NCI-H69 (cell line): Measurements from ENCODE around the gene PDGFD.
A peak's percentile ranks its signal among the peaks of the same experiment; 100 is the strongest.

Experiments
- DNase-seq: peaks from one replicate; lab custom pipeline; 2025; lab: John Stamatoyannopoulos, UW

PDGFD gene

DNA sequence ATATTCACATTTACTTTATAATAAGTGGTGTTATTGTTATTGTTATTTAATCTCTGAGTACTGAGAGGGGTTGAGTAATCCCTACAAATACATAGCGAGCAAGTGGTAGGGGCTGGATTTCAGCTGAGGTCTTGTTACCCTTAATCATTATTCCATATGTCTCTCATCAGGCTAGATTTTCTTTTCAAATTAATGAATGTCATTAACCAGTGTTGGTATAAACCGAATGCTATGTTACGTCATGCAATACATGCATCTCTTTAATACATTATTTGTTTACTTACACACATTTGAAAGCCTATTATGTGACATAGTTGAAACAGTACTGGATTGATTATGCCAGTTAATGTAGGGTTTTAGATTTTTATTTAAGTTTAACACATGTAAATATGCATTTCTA is 18.9 kb downstream of the PDGFD start:
- peak; percentile 18 for DNase-seq

DNA sequence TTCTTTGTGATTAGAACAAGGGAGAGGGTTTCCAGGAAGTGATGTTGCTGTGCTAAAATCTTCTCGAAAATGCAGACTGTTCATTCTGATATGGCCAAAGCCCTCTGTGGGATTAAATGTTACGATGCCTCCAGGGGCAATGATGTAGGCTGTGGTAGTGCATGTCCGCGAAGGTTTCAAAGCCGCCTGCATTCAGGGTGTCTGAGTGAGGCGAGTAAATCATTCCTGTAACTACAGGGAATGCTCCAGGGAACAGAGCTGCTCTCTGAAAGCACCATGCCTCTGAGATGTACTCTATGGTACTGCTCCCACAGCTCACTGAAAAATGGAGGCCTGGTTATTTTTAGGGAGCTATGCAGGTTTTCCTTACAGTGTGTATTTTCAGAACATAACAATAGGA is 21.2 kb downstream of the PDGFD start:
- peak; percentile 70 for DNase-seq

DNA sequence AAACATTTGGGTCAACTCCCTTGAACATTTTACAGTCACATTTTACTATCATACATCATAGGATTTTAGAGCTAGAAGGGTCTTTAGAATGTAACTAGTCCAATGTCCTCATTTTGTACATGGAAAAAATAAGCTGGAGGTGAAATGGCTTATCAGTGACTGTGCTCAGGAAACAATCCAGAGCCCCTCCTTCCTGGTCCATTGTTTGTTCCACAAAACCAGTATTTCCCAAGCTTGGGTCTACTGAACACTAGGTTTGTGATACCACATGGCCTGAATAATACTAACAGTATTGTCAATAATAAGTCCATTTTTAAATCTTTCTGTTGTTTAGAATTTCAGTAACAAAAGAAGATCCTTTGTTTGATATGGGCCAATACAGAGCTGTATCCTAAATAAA is 27.1 kb downstream of the PDGFD start:
- DNase-seq: no peak

DNA sequence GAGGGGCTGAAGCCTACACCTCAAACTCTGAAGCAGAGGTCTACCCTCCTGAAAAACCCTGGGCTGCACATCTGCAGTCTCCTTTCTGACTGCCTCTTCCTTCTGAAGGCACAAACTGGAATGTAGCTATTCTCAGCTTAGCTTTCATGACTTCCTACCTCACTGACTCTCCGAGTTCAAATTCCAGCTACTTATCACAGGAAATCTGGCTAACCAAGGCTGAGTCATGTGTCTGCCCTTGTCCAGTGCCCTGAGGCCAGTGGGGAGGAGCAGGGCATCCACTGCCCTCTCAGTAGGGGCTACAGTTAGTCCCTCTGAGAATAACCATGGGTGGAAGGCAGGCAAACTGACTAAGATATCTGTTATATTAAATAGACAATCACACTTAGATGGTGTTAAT is 29.2 kb downstream of the PDGFD start:
- peak; percentile 33 for DNase-seq

DNA sequence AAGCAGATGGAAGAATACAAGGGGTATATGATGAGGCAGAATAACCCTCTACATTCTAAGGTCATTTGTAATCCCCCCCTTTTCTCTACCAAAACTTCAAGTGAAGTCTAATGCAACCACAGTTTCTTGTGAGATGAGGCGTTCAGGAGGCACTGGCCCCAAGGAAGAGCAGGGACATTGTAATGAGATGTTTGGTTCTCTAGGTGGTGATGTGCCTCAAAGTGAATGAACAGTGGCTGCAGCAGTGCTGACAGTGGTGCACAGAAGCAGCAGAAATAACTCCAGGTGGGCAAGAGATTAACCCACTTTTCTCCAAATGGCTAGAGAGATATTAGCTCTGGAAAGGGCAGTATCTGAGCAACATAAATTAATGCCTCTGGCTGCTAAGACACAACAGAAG is 33.8 kb downstream of the PDGFD start:
- peak; percentile 69 for DNase-seq

DNA sequence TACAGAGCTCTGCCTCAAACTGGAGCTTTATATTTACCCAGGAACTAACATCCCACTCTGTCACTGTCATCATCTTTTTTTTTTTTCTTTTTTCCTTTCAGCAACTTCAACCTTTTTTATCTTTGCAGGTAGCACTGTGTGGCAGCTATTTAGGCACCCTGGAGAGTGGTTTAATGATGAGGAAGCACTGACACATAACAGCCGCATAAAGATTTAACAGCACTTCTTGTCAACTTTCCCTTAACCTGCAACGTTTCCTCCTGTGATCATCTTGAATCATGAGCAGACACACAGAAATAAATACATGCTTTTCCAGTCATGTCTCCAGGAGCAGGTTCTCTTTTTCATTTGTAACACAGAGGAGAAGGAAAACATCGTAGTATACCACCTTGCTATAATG is 34.8 kb downstream of the PDGFD start:
- DNase-seq: peak; percentile 82

DNA sequence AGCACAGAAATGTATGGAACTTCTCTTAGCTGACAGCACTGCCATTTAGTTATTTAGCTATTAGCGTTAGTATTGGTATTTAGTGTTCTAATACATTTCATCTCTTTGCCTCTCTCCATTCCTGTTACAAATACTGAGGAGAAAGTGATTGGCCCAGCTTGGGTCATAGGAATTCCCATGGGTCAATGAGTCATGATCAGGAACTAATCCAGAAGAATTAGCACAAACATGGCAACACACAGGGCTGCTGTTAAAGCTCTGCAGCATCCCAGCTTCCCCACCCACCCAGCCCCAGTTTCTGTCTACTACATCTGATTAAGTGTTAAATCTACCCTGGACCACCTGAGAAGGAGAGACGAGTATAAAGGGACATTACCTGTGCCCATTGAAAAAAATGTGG is 36.1 kb downstream of the PDGFD start:
- peak; percentile 43 for DNase-seq

DNA sequence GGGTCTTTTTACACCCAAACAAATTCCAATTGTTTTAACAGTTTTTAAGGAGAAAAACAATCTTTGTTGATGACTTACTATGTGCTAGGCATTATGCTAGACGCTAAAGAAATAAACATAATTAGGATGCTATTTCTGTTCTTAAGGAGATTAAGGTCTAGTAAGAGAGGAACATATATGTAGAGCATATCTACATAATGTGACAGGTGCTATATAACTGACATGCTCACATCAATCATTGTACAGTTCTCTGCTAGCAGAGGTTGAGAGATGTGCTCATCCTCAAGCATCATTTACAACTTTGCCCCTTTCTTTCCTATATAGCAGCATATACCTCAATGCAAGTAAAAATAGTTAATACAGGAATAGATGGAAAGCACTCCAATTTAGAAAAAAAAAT is 37.5 kb downstream of the PDGFD start:
- no peak for DNase-seq

DNA sequence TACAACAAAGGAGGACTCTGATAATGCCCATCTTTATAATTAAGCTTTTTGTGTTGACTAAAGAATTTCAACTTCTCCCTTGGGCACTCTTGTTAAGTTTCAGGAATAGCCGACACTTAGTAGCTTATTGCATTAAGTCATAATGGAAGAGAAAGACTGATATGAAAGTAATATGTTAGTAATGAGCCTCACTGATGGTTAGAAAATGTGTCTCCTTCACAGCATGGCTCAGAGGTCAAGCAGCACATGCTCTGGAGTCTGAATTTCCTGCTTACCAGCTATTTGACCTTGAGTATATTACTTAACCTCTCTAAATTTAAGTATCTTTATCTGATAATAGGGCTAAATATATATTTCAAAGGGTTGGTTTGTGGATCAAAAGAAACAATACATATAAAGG is 39.0 kb downstream of the PDGFD start:
- peak; percentile 48 for DNase-seq

DNA sequence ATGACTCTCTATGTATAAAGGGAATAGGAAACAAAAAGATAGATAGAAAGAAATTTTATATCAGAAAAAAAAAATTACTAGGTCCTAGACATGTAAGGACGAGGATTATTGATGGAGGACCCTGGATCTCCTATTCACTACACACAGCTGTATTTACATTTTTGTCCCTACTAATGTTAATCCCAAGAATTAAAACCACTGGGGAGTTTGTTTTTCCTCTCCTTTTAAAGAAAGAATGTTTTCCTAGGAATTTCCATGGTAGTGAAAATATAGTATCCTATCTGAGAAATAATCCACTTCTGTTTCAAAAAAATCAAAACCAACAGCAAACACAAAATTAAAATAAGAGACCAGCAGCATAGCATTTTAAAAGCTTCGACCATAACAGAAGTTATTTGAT is 41.1 kb downstream of the PDGFD start:
- peak; percentile 48 for DNase-seq

DNA sequence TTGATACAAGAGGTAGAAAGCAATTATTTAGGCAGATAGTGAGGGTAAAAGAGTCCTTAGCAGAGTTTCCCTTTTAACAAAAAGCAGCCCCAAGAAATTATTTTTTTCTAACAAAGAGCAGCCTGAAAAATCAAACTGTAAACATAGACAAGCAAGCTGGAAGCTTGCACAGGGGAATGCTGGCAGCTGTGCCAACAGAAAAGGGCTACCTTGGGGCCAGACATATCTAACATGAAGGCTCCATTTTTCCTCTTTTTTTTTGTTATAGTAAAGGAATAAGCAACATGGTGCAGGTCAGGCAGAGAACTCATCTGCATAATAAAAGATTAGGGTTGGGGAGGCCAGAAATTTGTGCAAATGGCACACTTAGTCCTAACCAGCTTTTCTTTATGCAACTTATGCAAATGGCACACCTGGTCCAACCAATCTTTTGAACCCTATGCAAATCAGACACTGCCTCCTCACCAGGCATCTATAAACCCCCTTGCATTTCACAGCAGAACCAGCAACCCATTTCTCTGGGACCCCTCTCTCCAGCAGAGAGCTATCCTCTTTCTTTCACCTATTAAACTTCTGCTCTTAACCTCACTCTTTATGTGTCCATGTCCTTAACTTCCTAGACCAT is 41.8 kb downstream of the PDGFD start:
- DNase-seq: peak; percentile 88

DNA sequence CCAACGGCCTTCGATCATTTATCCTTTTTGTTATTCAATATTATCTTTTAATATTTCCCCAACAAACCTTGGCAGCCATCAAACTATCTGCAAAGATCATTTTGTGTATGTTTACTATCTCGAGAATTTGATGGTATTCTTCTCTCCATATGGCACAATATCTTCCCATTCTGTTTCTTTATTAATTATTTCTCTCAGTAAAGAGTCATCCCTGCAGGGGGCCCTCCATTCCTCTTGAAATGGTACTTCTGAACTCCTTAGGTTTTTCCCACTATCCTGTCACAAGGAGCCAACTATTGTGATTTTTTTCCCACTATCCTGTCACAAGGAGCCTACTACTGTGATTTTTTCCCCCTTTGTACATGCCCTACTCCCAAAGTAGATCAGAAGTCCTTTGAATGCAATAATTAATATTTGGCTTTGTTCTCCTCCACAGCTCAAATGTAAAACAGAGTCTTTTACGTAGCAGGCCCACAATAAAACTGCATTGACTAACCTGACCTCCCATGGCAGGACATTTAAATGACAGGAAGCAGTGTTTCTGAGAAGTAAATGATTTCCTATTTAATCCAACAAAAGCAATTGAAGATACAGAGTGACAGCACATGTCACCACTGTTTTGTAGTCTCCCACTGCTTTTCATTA is 43.3 kb downstream of the PDGFD start:
- DNase-seq: peak; percentile 88

DNA sequence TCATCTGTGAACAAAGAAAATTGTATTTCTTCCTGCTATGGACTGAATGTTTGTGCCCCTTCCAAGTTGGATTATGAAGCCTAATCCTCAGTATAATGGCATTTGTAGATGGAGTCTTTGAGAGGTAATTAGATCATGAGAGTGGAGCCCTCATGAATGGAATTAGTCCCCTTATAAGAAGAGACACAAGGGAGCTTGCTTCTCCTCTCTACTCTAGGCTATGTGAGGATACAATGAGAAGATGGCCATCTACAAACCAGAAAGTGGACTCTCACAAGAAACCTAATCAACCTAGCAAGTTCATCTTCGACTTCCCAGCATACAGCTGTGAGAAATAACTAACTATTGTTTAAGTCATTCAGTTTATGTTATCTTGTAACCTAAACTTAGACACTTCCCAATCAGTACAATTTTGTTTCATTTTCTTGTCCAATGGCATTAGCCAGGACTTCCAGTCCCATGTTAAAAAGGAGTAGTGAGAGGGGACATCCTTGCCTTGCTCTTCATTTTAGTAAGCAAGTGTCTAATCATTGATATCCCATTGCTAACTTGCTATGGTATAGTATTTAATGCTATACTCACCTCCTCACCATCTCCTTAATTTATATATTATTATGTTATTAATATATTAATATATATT is 45.7 kb downstream of the PDGFD start:
- peak; percentile 41 for DNase-seq

DNA sequence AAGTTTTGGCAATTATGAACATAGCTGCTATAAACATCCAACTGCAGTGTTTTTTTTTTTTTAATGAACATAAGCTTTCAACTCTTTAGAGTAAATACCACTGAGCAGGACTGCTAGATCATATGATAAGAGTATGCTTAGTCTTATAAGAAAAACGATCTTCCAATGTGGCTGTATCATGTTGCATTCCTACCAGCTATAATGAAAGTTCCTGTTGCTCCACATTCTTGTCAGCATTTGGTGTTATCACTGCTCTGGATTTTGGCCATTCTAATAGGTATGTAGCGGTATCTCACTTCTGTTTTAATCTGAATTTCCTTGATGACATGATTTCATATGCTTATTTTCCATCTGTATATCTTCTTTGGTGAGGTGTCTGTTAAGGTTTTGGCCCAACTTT is 50.4 kb downstream of the PDGFD start:
- no peak for DNase-seq

DNA sequence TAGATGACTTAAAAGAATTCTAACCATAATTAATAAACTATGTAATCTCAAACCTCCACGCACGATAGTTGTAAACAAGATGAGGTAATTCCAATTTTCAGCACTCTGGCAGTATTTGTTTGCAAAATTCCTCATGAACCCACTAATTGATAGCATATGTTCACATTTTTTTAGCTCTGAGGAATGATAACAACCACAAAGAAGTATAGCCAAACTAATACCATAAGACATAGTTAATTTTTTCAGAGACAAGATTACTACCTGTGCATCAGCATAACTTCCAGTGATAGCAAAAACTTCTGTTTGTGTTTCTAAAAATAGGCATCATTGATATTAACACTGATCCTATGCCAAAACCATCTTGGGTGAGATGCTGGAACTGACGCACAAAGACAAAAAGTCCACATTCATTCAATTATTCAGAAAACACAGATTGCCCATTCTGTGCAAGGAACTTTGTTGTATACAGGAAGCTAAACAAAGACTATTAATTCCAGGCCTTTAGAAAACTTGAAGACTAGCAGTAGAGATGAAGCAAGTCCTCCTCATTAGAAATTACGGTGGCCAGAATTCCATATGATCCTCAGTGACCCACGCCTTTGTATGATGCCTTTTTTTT is 57.7 kb downstream of the PDGFD start:
- DNase-seq: no peak

DNA sequence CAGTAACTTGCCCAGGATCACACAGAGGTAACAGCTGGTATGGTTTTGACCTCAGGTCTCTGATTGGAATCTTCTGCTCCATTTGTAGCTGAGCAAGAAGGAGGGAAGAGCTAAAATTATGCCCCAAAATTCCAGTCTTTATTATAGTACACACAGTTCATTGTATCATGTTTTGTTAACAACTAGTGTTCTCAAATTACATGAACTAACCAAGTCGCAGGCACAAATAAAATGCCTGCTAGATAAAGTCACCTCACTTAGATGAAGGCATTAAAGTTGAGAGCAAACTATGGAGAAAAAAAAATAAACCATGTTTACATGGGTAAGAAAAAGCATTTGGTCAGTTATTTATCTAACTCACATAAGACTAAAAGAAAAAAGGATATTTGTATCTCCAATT is 58.8 kb downstream of the PDGFD start:
- DNase-seq: no peak

DNA sequence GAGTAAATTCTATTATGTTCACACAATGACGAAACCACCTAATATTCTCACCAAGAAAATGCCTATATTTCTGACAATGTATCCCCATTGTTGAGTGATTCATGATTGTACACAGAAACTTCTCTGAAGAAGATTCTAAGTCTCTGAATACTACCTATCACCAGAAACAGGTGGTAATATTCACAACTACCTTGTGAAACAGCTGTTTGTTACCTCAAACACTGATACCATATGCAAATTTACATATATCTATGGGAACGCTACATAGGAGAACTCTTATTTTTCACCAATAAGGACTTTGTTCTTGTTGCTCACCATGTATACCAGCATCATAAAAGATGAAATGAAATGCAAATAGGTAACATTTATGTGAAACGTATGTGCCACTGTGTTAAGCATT is 59.3 kb downstream of the PDGFD start:
- no peak for DNase-seq

DNA sequence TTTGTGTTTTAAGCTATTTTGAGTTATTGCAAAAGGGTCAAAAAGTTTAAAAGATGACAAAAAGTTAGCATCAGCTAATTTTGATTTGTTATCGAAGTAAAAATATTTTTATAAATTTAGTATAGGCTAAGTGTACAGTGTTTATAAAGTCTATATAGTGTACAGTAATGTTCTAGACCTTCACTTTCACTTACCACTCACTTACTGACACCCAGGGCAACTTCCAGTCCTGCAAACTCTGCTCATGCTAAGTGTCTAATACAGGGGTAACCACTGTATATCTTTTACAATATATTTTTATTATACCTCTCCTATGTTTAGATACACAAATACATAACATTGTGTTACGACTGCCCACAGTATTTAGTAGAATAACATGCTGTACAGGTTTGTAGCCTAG is 59.7 kb downstream of the PDGFD start:
- DNase-seq: no peak

DNA sequence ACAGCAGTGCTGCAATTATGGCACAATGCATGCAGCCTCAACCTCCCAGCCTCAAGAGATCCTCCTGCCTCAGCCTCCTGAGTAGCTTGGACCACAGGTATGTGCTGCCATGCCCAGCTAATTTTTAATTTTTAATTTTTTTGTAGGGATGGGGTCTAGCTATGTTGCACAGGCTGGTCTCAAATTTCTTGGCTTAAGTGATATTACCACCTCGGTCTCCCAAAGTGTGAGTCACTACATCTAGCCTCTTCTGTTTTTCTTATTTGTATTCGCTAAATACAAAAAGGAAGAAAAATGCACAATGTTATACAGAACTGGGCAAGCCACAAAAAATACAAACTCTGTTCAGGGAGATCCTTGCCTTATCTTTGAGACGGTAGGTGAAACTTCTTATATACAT is 65.4 kb downstream of the PDGFD start:
- DNase-seq: no peak

DNA sequence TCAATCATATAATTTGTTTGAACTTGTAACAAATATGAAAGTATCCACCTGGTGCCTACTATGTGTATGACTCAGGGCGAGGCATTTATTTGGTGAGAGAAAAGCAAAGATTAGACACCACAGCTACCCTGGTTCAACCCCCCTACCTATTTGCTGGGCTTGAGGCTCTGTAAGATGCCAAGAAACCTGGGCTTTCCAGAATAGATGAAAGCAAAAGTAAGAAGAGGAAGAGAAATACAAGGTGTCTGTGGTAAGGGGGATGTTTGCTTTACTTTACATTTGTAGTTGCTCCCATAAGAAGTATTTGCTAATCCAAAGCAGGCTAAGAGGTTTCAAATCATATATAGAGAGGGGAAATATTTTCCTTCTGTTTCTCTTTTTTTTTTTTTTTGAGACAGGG is 65.8 kb downstream of the PDGFD start:
- DNase-seq: no peak

DNA sequence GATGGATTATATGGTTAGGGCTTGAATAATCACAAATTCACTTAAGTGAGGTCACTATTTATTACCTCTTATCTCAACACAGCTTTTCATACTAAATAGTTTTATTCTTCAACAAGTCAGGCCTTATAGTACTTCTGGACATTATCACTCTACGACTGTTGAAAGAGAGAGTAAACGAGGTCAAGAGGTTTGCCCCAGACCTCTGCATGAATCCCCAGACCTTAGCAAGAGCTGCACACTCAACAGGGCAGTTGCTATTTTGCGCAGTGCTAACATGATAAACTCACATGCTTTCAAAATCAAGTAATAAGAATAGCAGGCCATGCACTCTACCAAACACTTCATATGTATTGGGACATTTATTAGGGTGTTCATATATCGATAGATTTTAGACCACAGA is 67.0 kb downstream of the PDGFD start:
- no peak for DNase-seq

DNA sequence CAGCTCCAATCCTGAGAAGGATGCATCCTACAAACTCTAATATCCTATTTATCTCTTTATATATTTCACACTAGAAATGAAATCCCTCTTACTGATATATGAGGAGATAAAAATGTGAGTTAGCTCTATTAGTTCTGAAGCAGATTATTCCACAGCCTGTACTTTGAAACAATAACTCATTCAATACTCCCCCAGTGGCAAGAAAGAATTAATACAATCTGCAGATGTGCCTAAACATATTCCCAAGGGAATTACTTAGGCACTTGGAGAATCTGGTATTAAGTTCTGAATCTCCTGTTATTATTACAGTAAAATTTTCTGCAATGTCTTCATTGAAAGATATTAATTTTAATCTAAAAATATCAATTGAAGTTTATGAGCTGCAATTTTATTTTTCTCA is 68.2 kb downstream of the PDGFD start:
- DNase-seq: peak; percentile 36

DNA sequence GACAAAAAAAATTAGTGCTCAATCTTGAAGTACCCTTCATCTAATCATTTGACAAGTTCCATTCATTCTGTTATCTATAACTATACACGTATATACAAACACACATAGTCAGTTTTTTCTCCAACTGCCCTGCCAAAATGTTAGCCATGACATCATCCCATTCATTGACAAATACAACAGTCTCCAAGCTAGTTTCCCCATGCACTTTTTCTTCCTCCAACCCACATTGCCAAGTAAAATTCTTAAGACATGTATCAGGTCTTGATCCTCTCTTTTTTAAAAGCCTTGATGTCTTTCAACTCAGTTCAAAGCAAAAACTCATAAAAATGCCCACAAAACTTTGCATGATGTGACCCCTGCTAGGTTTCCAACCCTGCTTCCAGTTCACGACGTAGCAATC is 69.4 kb downstream of the PDGFD start:
- no peak for DNase-seq
